ENCODE measurements around the gene NAV2. TPM values are rescaled to one million over a fixed set of nuclear protein-coding genes. Genes with fewer than 3 reads are reported as not detected.

NAV2 gene
- total RNA-seq, 1 experiment from 2014 or later, result 63.5 TPM

- H3K27me3 Mint-ChIP-seq (ENCODE audit: insufficient read depth, unreplicated experiment), result no peaks in the 10 kb centered on the region
- CTCF ChIA-PET, result interaction anchor here (1.3 kb wide), 1 partner anchor 13 kb away, joined by 4 read pairs; no protein-coding TSS in a partner anchor
Measured at GRCh38 chr11:20015529-20016427, 303.1 kb downstream of the NAV2 start.

GRCh38 chr11:20016526-20016925 lies 303.9 kb downstream of the NAV2 start:
- ChIA-PET POLR2A (no interaction called here), CTCF (interaction anchor here (1.3 kb wide), 1 partner anchor 14 kb away, joined by 4 read pairs; no protein-coding TSS in a partner anchor)
- no peaks in the 10 kb centered on the region for H3K9me3 Mint-ChIP-seq (ENCODE audit: unreplicated experiment)
- no peaks in the 10 kb centered on the region for H3K9me3 ChIP-seq
- peaks cover 13% of the 10 kb centered on the region for H3K36me3 Mint-ChIP-seq (ENCODE audit: insufficient read depth, unreplicated experiment)
- H3K36me3 ChIP-seq (ENCODE audit: control insufficient read depth, insufficient read depth, low read length), result no peaks in the 10 kb centered on the region
- TF ChIP-seq CTCF (IDR thresholded peaks at IDR 0.05; ENCODE audit: insufficient read depth in 1 of 2, low read depth in 1 of 2, low read length in 1 of 2, severe bottlenecking in 1 of 2, unreplicated experiment in 1 of 2), result no peak
- no peak overlapping the region for H3K27ac Mint-ChIP-seq (ENCODE audit: unreplicated experiment)
- BruUV-seq (replicated peaks), result no TSS peak
- intact Hi-C loops (cut with micrococcal nuclease; ENCODE audit: unreplicated experiment), result no loop called here
- no peak overlapping the region for H3K4me3 ChIP-seq (ENCODE audit: low read depth, low read length)
- H3K27me3 Mint-ChIP-seq (ENCODE audit: insufficient read depth, unreplicated experiment), result no peaks in the 10 kb centered on the region
- H3K27me3 ChIP-seq (replicated peaks; ENCODE audit: control insufficient read depth, insufficient read depth, low read length), result no peaks in the 10 kb centered on the region
- DNase-seq, result no peak
- H3K4me1 Mint-ChIP-seq (ENCODE audit: low read depth, unreplicated experiment), result peaks cover 25% of the 10 kb centered on the region
- peaks cover 64% of the 10 kb centered on the region for H3K4me1 ChIP-seq
- no peak overlapping the region for H3K4me3 Mint-ChIP-seq (ENCODE audit: unreplicated experiment)

More at GRCh38 chr11:20015529-20016427, 303.1 kb downstream of the NAV2 start:
- intact Hi-C loops (cut with micrococcal nuclease; ENCODE audit: unreplicated experiment), result no loop called here
- Histone ChIP-seq H3K4me1 (peaks cover 63% of the 10 kb centered on the region), H3K36me3 (ENCODE audit: control insufficient read depth, insufficient read depth, low read length) (no peaks in the 10 kb centered on the region), H3K9me3 (no peaks in the 10 kb centered on the region), H3K4me3 (ENCODE audit: low read depth, low read length) (no peak overlapping the region), H3K27me3 (replicated peaks; ENCODE audit: control insufficient read depth, insufficient read depth, low read length) (no peaks in the 10 kb centered on the region)
- TF ChIP-seq CTCF (IDR thresholded peaks at IDR 0.05; ENCODE audit: insufficient read depth in 1 of 2, low read depth in 1 of 2, low read length in 1 of 2, severe bottlenecking in 1 of 2, unreplicated experiment in 1 of 2), result no peak
- POLR2A ChIA-PET, result no interaction called here
- Mint-ChIP-seq H3K4me3 (ENCODE audit: unreplicated experiment) (no peak overlapping the region), H3K36me3 (ENCODE audit: insufficient read depth, unreplicated experiment) (peaks cover 13% of the 10 kb centered on the region), H3K9me3 (ENCODE audit: unreplicated experiment) (no peaks in the 10 kb centered on the region), H3K27ac (ENCODE audit: unreplicated experiment) (no peak overlapping the region), H3K4me1 (ENCODE audit: low read depth, unreplicated experiment) (peaks cover 25% of the 10 kb centered on the region)
- BruUV-seq (replicated peaks), result no TSS peak
- no peak for DNase-seq

- Mint-ChIP-seq H3K9me3 (ENCODE audit: unreplicated experiment) (no peaks in the 10 kb centered on the region), H3K27ac (ENCODE audit: unreplicated experiment) (peak overlapping the region; percentile 63), H3K4me1 (ENCODE audit: low read depth, unreplicated experiment) (peaks cover 25% of the 10 kb centered on the region), H3K27me3 (ENCODE audit: insufficient read depth, unreplicated experiment) (no peaks in the 10 kb centered on the region), H3K4me3 (ENCODE audit: unreplicated experiment) (no peak overlapping the region), H3K36me3 (ENCODE audit: insufficient read depth, unreplicated experiment) (peaks cover 13% of the 10 kb centered on the region)
- no peak for TF ChIP-seq CTCF (IDR thresholded peaks at IDR 0.05; ENCODE audit: insufficient read depth in 1 of 2, low read depth in 1 of 2, low read length in 1 of 2, severe bottlenecking in 1 of 2, unreplicated experiment in 1 of 2)
- no TSS peak for BruUV-seq (replicated peaks)
- Histone ChIP-seq H3K9me3 (no peaks in the 10 kb centered on the region), H3K27me3 (replicated peaks; ENCODE audit: control insufficient read depth, insufficient read depth, low read length) (no peaks in the 10 kb centered on the region), H3K36me3 (ENCODE audit: control insufficient read depth, insufficient read depth, low read length) (no peaks in the 10 kb centered on the region), H3K4me3 (ENCODE audit: low read depth, low read length) (no peak overlapping the region), H3K4me1 (peaks cover 64% of the 10 kb centered on the region)
- intact Hi-C loops (cut with micrococcal nuclease; ENCODE audit: unreplicated experiment), result no loop called here
- CTCF ChIA-PET, result no interaction called here
- POLR2A ChIA-PET, result no interaction called here
- no peak for DNase-seq
Measured at GRCh38 chr11:20017320-20017719, 304.7 kb downstream of the NAV2 start.
